ENCODE data around the gene PRDM2.

The PRDM2 gene

GRCh38 chr1:13794231-13795187, 94.5 kb downstream of the PRDM2 start:
- Histone ChIP-seq H3K36me3 (ENCODE audit: control insufficient read depth in 5 of 5, insufficient read depth in 5 of 5, low read length in 5 of 5) (peaks cover 4 to 43% (median 15%) of the 10 kb centered on the region in 5 donors), H3K27ac (ENCODE audit: low read depth, low read length) (no peak overlapping the region), H3K27me3 (ENCODE audit: control insufficient read depth in 5 of 5, insufficient read depth in 4 of 5, low read length in 5 of 5) (no peaks in the 10 kb centered on the region)

GRCh38 chr1:13797397-13797796, 97.4 kb downstream of the PRDM2 start:
- Histone ChIP-seq H3K27ac (ENCODE audit: low read depth, low read length) (no peak overlapping the region), H3K9ac (ENCODE audit: low read length in 5 of 5) (no peak overlapping the region), H3K27me3 (ENCODE audit: control insufficient read depth in 5 of 5, insufficient read depth in 4 of 5, low read length in 5 of 5) (no peaks in the 10 kb centered on the region), H3K4me1 (ENCODE audit: control insufficient read depth in 5 of 5, insufficient read depth in 5 of 5, low read length in 5 of 5) (peaks cover 2 to 16% (median 12%) of the 10 kb centered on the region in 5 donors), H3K36me3 (ENCODE audit: control insufficient read depth in 5 of 5, insufficient read depth in 5 of 5, low read length in 5 of 5) (peaks cover 4 to 36% (median 15%) of the 10 kb centered on the region in 5 donors), H3K9me3 (ENCODE audit: control insufficient read depth in 5 of 5, low read length in 5 of 5) (no peaks in the 10 kb centered on the region), H3K4me3 (ENCODE audit: low read depth in 1 of 5, low read length in 5 of 5) (no peak overlapping the region)

More at GRCh38 chr1:13794231-13795187, 94.5 kb downstream of the PRDM2 start:
- Histone ChIP-seq H3K4me1 (ENCODE audit: control insufficient read depth in 5 of 5, insufficient read depth in 5 of 5, low read length in 5 of 5) (peaks cover 0 to 3% (median 2%) of the 10 kb centered on the region in 5 donors), H3K4me3 (ENCODE audit: low read depth in 1 of 5, low read length in 5 of 5) (no peak overlapping the region), H3K9ac (ENCODE audit: low read length in 5 of 5) (no peak overlapping the region), H3K9me3 (ENCODE audit: control insufficient read depth in 5 of 5, low read length in 5 of 5) (no peaks in the 10 kb centered on the region)

- H3K27ac ChIP-seq (ENCODE audit: low read depth, low read length): no peak overlapping the region
- H3K9me3 ChIP-seq (ENCODE audit: control insufficient read depth in 5 of 5, low read length in 5 of 5): no peaks in the 10 kb centered on the region
- no peak overlapping the region for H3K9ac ChIP-seq (ENCODE audit: low read length in 5 of 5)
- H3K27me3 ChIP-seq (ENCODE audit: control insufficient read depth in 5 of 5, insufficient read depth in 4 of 5, low read length in 5 of 5): no peaks in the 10 kb centered on the region
- peaks cover 4 to 29% (median 9%) of the 10 kb centered on the region in 5 donors for H3K36me3 ChIP-seq (ENCODE audit: control insufficient read depth in 5 of 5, insufficient read depth in 5 of 5, low read length in 5 of 5)
- no peak overlapping the region for H3K4me3 ChIP-seq (ENCODE audit: low read depth in 1 of 5, low read length in 5 of 5)
- peaks cover 2 to 16% (median 12%) of the 10 kb centered on the region in 5 donors for H3K4me1 ChIP-seq (ENCODE audit: control insufficient read depth in 5 of 5, insufficient read depth in 5 of 5, low read length in 5 of 5)
These were observed 98.1 kb downstream of the PRDM2 start for GRCh38 chr1:13798120-13798519.

GRCh38 chr1:13799502-13800283, 99.7 kb downstream of the PRDM2 start:
- no peaks in the 10 kb centered on the region for H3K27me3 ChIP-seq (ENCODE audit: control insufficient read depth in 5 of 5, insufficient read depth in 4 of 5, low read length in 5 of 5)
- no peak overlapping the region for H3K9ac ChIP-seq (ENCODE audit: low read length in 5 of 5)
- no peak overlapping the region for H3K27ac ChIP-seq (ENCODE audit: low read depth, low read length)
- H3K4me3 ChIP-seq (ENCODE audit: low read depth in 1 of 5, low read length in 5 of 5): no peak overlapping the region
- H3K36me3 ChIP-seq (ENCODE audit: control insufficient read depth in 5 of 5, insufficient read depth in 5 of 5, low read length in 5 of 5): peaks cover under 1 to 23% (median 4%) of the 10 kb centered on the region in 5 donors
- peaks cover 2 to 16% (median 12%) of the 10 kb centered on the region in 5 donors for H3K4me1 ChIP-seq (ENCODE audit: control insufficient read depth in 5 of 5, insufficient read depth in 5 of 5, low read length in 5 of 5)
- no peaks in the 10 kb centered on the region for H3K9me3 ChIP-seq (ENCODE audit: control insufficient read depth in 5 of 5, low read length in 5 of 5)

GRCh38 chr1:13801232-13801631, 101.2 kb downstream of the PRDM2 start:
- Histone ChIP-seq H3K27ac (ENCODE audit: low read depth, low read length) (no peak overlapping the region), H3K9me3 (ENCODE audit: control insufficient read depth in 5 of 5, low read length in 5 of 5) (no peaks in the 10 kb centered on the region), H3K27me3 (ENCODE audit: control insufficient read depth in 5 of 5, insufficient read depth in 4 of 5, low read length in 5 of 5) (no peaks in the 10 kb centered on the region), H3K4me1 (ENCODE audit: control insufficient read depth in 5 of 5, insufficient read depth in 5 of 5, low read length in 5 of 5) (peaks cover 2 to 16% (median 12%) of the 10 kb centered on the region in 5 donors), H3K4me3 (ENCODE audit: low read depth in 1 of 5, low read length in 5 of 5) (no peak overlapping the region), H3K9ac (ENCODE audit: low read length in 5 of 5) (no peak overlapping the region), H3K36me3 (ENCODE audit: control insufficient read depth in 5 of 5, insufficient read depth in 5 of 5, low read length in 5 of 5) (peaks cover 0 to 10% (median 6%) of the 10 kb centered on the region in 5 donors)

GRCh38 chr1:13801655-13802486, 101.9 kb downstream of the PRDM2 start:
- H3K4me3 ChIP-seq (ENCODE audit: low read depth in 1 of 5, low read length in 5 of 5): no peak overlapping the region
- no peak overlapping the region for H3K27ac ChIP-seq (ENCODE audit: low read depth, low read length)

GRCh38 chr1:13802782-13803545, 103.0 kb downstream of the PRDM2 start:
- Histone ChIP-seq H3K4me1 (ENCODE audit: control insufficient read depth in 5 of 5, insufficient read depth in 5 of 5, low read length in 5 of 5) (peaks cover 2 to 16% (median 12%) of the 10 kb centered on the region in 5 donors), H3K4me3 (ENCODE audit: low read depth in 1 of 5, low read length in 5 of 5) (no peak overlapping the region), H3K27me3 (ENCODE audit: control insufficient read depth in 5 of 5, insufficient read depth in 4 of 5, low read length in 5 of 5) (no peaks in the 10 kb centered on the region), H3K36me3 (ENCODE audit: control insufficient read depth in 5 of 5, insufficient read depth in 5 of 5, low read length in 5 of 5) (peaks cover 0 to 11% (median 4%) of the 10 kb centered on the region in 5 donors), H3K9ac (ENCODE audit: low read length in 5 of 5) (no peak overlapping the region), H3K9me3 (ENCODE audit: control insufficient read depth in 5 of 5, low read length in 5 of 5) (no peaks in the 10 kb centered on the region), H3K27ac (ENCODE audit: low read depth, low read length) (no peak overlapping the region)

More at GRCh38 chr1:13801655-13802486, 101.9 kb downstream of the PRDM2 start:
- no peaks in the 10 kb centered on the region for H3K27me3 ChIP-seq (ENCODE audit: control insufficient read depth in 5 of 5, insufficient read depth in 4 of 5, low read length in 5 of 5)
- H3K9me3 ChIP-seq (ENCODE audit: control insufficient read depth in 5 of 5, low read length in 5 of 5): no peaks in the 10 kb centered on the region
- no peak overlapping the region for H3K9ac ChIP-seq (ENCODE audit: low read length in 5 of 5)
- peaks cover 2 to 16% (median 12%) of the 10 kb centered on the region in 5 donors for H3K4me1 ChIP-seq (ENCODE audit: control insufficient read depth in 5 of 5, insufficient read depth in 5 of 5, low read length in 5 of 5)
- H3K36me3 ChIP-seq (ENCODE audit: control insufficient read depth in 5 of 5, insufficient read depth in 5 of 5, low read length in 5 of 5): peaks cover 0 to 11% (median 4%) of the 10 kb centered on the region in 5 donors

- Histone ChIP-seq H3K9me3 (ENCODE audit: control insufficient read depth in 5 of 5, low read length in 5 of 5) (no peaks in the 10 kb centered on the region), H3K4me3 (ENCODE audit: low read depth in 1 of 5, low read length in 5 of 5) (no peak overlapping the region), H3K27me3 (ENCODE audit: control insufficient read depth in 5 of 5, insufficient read depth in 4 of 5, low read length in 5 of 5) (no peaks in the 10 kb centered on the region), H3K9ac (ENCODE audit: low read length in 5 of 5) (no peak overlapping the region), H3K4me1 (ENCODE audit: control insufficient read depth in 5 of 5, insufficient read depth in 5 of 5, low read length in 5 of 5) (peaks cover 2 to 18% (median 15%) of the 10 kb centered on the region in 5 donors), H3K36me3 (ENCODE audit: control insufficient read depth in 5 of 5, insufficient read depth in 5 of 5, low read length in 5 of 5) (peaks cover 0 to 11% (median 2%) of the 10 kb centered on the region in 5 donors), H3K27ac (ENCODE audit: low read depth, low read length) (no peak overlapping the region)
These were observed 103.7 kb downstream of the PRDM2 start for GRCh38 chr1:13803546-13804239.
